GM19240 (cell line): ENCODE results near the gene HECW1.

Experiments used
- DNase-seq: peaks from one replicate; pipeline ENCODE4 v3.0.0; 2011; ENCODE audit warnings: low spot score; ENCODE audit not compliant: insufficient read length

The HECW1 gene

DNA sequence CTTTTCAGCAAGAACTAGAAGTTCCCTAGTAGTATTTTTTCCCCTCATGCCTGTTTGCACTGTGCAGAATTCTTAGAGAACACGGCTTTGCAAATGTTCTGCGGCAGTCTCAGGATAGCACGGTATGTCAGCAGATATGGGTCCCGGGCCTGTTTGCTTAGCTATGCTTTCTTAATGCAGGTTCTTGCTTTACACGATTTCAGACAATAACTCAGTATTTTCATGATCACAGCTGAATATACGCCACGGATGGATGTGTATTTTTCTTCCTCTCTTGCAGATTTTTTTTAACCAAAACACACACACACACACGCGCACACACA lies 137.3 kb downstream of the HECW1 start:
- no peak for DNase-seq

DNA sequence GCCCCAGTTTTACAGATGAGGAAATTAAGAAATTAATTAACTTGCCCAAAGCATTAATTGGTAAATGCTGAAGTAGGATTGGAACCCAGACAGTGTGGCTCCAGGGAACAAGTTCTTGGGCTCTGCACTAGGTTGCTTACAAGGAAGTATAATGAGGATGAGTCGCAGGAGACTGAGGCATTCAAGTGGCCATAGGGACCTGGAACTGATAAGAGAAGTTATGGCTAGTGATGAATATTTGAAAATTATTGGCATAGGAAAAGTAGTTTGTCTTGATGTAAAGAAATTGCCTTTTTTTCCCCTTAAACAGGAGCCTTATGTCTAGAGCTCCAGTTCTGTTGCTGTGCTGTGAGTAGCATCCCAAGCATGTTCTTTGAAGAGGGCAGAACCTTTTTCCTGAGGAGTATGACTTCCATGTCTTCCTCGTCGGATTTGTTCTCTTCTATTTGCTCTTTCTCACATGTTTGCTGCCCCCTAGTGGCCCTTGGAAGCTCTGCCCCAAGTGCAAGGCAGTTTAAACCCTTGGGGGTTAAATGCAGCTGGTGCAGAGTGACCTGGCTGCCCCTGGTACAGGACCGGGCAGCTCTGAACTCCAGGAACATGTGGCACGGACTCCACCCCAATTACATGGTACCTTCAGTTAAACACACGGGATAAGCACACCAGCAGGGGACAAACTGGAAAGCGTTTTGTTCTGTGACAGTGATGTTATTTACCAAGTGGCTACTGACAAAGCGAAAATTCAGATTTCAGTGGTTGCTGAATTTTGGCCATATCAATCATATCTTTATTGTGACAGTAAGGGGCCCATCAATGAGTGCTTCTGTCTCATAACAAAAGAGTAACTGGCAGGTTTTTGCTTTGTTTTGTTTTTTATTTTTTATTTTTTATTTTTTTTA lies 148.8 kb downstream of the HECW1 start:
- DNase-seq = peak; percentile 48

- no peak for DNase-seq
Measured at GRCh38 chr7:43265139-43265538, 152.7 kb downstream of the HECW1 start.

DNA sequence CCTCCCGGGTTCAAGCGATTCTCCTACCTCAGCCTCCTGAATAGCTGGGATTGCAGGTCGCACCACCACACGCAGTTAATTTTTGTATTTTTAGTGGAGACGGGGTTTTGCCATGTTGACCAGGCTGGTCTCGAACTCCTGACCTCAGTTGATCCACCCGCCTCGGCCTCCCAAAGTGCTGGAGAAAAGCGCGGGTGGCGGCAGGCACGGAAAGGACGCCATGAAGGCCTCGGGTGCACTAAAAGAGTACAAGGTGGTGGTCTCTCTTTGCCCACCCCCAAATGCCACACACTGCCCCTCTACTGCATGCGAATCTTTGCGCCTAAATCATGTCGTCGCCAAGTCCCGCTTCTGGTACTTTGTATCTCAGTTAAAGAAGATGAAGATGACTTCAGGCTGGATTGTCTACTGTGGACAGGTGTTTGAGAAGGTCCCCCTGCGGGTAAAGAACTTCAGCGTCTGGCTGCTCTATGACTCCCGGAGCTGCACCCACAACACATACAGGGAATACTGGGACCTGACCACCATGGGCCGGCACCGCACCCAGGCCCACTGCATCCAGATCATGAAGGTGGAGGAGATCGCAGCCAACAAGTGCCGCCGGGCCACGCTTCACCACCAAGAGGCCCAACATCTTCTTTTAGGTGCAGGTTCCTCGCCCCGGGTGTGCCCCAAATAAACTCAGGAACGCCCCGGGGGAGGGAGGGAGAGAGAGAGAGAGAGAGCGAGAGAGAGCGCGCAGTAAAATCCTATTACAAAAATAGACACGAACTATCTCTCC lies 161.7 kb downstream of the HECW1 start:
- no peak for DNase-seq

DNA sequence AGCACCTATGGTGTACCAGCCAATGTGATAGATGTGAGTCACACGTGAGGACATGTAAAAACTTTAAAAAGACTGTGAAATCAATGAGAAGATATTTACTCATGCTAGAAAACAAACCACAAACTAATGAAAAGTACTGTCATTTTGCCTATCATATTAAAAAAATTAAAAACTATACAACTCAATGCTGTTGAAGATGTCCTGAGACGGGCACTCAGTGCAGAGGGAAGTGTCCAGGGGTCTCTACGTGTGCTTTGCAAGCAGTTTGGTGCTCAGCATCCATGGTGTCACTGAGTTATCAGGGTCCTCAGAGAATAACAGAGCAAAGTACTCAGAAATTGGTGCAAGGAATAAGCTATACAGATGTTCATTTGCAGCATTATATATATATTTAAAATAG lies 162.3 kb downstream of the HECW1 start:
- no peak for DNase-seq

GRCh38 chr7:43276547-43276946 lies 164.1 kb downstream of the HECW1 start:
- DNase-seq = no peak

DNA sequence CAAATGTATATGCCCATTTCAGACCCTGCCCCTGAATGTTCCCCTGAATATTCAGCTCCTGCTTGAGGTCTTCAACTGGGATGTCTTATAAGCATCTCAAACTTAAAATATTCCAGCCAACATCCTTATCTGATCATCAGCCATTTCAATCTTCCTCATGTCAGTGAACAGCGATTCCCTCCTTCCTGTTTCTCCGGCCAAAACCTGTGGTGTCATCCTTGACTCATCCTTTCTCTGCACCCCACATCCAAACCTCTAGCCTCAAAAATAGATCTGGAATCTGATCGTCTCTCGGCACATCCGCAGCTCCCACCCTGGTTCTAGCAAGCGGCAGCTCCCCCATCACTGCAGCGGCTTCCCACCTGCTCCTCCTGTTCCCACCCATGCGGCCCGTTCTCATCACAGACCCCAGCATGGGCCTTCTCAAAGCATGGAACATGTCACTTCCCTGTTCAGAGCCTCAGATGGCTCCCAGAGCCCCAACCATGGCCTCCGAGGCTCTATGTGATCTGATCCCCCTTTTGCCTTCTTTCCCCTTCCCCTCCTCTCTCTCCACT lies 165.7 kb downstream of the HECW1 start:
- DNase-seq = no peak

GRCh38 chr7:43281268-43281667 lies 168.8 kb downstream of the HECW1 start:
- DNase-seq = no peak

DNA sequence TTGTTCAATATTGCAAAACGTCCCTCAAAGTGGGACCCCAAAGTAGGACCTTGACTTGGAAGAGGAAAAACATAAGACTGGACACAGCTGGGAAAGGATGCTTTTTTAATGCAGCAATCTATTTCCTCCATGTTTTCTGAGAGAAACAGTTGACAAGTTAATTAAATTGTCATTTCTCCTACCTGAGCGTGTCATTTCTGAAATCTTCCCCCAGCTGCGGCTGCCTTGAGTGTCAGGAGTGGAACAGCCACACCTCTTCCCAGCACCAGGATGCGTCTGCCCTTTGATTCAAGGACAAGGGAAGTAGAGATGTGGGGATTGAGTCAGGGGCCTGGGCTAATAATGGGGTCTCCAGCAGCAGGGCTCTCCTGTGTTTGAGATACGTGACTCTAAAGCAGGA lies 171.3 kb downstream of the HECW1 start:
- DNase-seq = no peak

GRCh38 chr7:43289826-43290225 lies 177.4 kb downstream of the HECW1 start:
- DNase-seq = no peak

DNA sequence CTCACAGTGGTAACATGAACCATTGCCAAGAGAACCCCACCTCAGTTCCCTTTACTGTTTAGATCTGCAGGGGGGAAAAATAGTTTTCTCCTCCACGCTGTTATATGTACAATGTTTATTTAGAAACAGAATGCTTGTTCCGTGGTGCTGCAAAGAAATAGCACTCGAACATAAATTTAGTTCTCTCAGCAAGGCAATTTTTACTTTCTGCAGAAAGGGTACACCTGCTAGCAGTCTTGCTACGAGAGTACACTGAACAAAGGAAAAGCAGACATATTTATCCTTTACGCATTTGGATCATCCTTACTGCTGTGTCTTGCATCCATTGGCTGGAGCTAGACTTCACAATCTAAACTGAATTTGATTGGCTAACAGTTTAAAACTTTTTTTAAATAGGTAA lies 178.5 kb downstream of the HECW1 start:
- DNase-seq = no peak

GRCh38 chr7:43291789-43292188 lies 179.3 kb downstream of the HECW1 start:
- DNase-seq = no peak

DNA sequence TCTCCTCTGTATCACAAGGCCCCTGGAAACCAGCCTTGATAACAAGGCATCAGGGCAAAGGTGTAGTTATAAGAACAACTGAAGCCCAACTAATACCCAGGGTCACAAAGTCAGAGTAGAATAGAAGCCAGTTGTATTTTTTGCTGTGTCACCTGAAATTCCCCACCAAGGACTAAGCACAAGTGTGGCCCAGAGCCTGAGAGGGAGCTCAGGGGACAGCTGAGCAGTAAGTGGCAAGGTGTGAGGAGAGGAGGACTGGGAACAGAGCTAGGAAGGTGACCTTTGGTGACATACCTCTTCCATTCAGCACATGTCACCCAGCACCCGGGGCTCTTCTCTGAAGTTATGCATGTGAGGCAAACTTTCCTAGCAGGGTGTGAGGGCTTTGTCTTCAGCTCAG lies 179.9 kb downstream of the HECW1 start:
- no peak for DNase-seq

GRCh38 chr7:43294080-43294630 lies 181.7 kb downstream of the HECW1 start:
- no peak for DNase-seq

DNA sequence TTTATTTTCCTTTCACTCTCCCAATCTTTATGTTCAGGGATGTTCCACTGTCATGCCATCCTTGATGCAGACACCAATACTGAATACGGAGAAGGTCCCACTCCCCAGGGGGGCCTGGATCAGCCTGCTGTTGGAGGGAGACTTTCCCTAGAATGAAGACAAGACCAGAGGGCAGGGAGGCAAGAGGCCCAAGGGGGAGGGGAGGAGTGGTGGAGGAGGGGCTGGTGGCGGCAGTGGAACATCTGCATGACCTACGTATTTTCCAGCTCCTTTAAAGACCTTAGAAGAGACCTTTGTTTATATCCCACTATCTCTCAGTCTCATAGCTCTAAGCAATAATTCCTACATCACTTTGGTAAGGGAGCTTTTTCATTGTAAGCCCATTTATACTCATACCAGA lies 183.0 kb downstream of the HECW1 start:
- no peak for DNase-seq

GRCh38 chr7:43296306-43296705 lies 183.9 kb downstream of the HECW1 start:
- DNase-seq = no peak

GRCh38 chr7:43298617-43299016 lies 186.2 kb downstream of the HECW1 start:
- no peak for DNase-seq

GRCh38 chr7:43300121-43300520 lies 187.7 kb downstream of the HECW1 start:
- DNase-seq = no peak

GRCh38 chr7:43302211-43302711 lies 189.8 kb downstream of the HECW1 start:
- DNase-seq = no peak

- no peak for DNase-seq
Measured at GRCh38 chr7:43302773-43303460, 190.5 kb downstream of the HECW1 start.

DNA sequence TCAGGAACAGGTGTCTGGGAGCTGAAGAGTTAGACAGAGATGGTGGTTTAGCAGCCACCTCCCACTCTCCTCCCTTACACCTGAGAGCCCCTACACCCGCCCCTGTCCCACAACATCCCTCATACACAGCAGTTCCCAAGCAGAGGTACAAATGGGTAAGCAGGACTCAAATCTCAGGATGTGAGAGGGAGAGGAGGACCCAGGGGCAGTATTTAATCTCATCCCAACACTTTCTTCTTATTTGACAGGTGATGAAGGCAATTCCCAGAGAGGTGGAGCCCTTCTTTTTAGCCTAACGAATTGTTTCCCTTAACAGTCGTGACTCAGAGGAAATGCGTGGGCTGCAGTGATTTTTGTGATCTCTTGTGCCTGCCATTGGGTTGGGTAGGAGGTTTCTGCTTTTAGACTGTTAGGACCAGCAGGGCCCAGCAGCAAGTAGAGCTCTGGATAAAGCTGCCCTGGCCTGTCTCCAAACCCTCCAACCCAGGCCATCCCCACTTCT lies 191.3 kb downstream of the HECW1 start:
- DNase-seq = no peak
